AG04450 (cell line): ENCODE data around the gene LPIN2. TPM values are rescaled to one million over a fixed set of nuclear protein-coding genes. Genes with fewer than 3 reads are reported as not detected.

ENCODE experiments used
- CTCF ChIA-PET: fragments of 300-600, 350-600 bp; formaldehyde crosslinking; extraction: SDS; loops from one replicate; lab custom pipeline; 2022; ENCODE audit warnings: antibody characterized with exemption, inconsistent platforms; lab: Charles Lee
- POLR2A ChIA-PET: fragments of 350-600 bp; formaldehyde crosslinking; extraction: SDS; loops from one replicate; lab custom pipeline; 2021; ENCODE audit warnings: antibody characterized with exemption, inconsistent platforms; lab: Yijun Ruan, JAX
- DNase-seq: peaks from one replicate; pipeline ENCODE4 v3.0.0-alpha.2; 2011; ENCODE audit warnings: low read depth, low spot score
- H3K27ac ChIP-seq: one replicate; pipeline ENCODE4 v1.5.1; 2012; ENCODE audit warnings: low read depth, low read length, control low read depth
- H3K27me3 ChIP-seq: one replicate; pipeline ENCODE4 v1.6.0; 2012; ENCODE audit warnings: low read length; ENCODE audit not compliant: control insufficient read depth, insufficient read depth
- H3K4me3 ChIP-seq: 2 replicates; pipeline ENCODE4 v1.5.1; 2011; ENCODE audit warnings: mild to moderate bottlenecking, low read depth, low read length, control low read depth
- H3K9me3 ChIP-seq: 2 replicates; pipeline ENCODE4 v1.5.1; 2012; ENCODE audit warnings: low read length; ENCODE audit not compliant: control insufficient read depth, insufficient read depth
- CTCF ChIP-seq: IDR thresholded peaks from 2 replicates; pipeline ENCODE4 v1.5.1; 2011; ENCODE audit warnings: low read depth, low read length, control low read depth, inconsistent platforms
- polyA plus RNA-seq: library from polyadenylated mRNA; depleted of rRNA; stranded (reverse); fragments of >200 nt; gene quantifications from 2 replicates; pipeline ENCODE4 v1.2.3, GENCODE V29; 2011

The LPIN2 gene
- polyA plus RNA-seq, 1 experiment: 46.7 TPM

DNA sequence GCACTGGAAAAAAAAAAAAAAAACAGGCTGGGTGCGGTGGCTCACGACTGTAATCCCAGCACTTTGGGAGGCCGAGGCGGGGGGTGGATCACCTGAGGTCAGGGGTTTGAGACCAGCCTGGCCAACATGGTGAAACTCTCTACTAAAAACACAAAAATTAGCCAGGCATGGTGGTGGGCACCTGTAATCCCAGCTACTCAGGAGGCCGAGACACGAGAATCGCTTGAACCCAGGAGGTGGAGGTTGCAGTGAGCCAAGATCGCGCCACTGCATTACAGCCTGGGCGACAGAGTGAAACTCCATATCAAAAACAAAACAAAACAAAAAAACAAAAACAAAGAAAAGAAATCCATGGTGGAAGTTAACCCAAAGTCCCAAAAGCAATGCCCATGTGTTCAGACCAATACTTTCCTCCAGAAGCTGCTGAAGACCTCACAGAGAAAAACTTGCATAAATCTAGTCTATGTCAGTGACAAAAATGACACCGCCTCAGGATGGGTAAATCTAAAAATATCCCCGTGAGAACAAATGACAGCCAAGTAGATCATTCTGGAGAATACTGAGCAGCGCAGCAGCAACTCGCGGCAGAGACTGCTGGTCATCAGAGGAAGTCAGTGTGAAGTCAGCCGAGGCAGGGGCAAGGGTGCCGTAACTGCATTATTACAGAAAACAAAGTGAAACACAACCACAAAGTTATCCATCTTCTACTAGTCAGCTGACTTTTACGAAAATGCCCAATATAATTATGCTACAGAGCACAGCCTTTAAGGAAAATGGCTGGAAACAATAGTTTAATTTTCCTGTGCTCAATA lies 41.0 kb downstream of the LPIN2 start:
- Histone ChIP-seq H3K9me3 (no peaks in the 10 kb centered on the region), H3K4me3 (no peak overlapping the region), H3K27ac (no peak overlapping the region), H3K27me3 (no peaks in the 10 kb centered on the region)
- ChIA-PET CTCF (interaction anchor here (0.9 to 1.5 kb wide), 2 partner anchors 14 to 24 kb away, joined by 3 to 6 read pairs; no protein-coding TSS in a partner anchor), POLR2A (no interaction called here)
- TF ChIP-seq CTCF: no peak
- DNase-seq: no peak

GRCh38 chr18:2970772-2971659 lies 41.9 kb downstream of the LPIN2 start:
- POLR2A ChIA-PET: no interaction called here
- H3K4me3 ChIP-seq: no peak overlapping the region
- DNase-seq: no peak

GRCh38 chr18:2970344-2970743 lies 42.6 kb downstream of the LPIN2 start:
- H3K9me3 ChIP-seq: no peaks in the 10 kb centered on the region
- H3K27ac ChIP-seq: no peak overlapping the region
- ChIA-PET POLR2A (no interaction called here), CTCF (interaction anchor here (1.0 to 1.5 kb wide), 2 partner anchors 92 to 159 kb away, joined by 3 to 6 read pairs; no protein-coding TSS in a partner anchor)
- H3K4me3 ChIP-seq: no peak overlapping the region
- no peak for DNase-seq
- no peaks in the 10 kb centered on the region for H3K27me3 ChIP-seq
- TF ChIP-seq CTCF: no peak

More at GRCh38 chr18:2970772-2971659, 41.9 kb downstream of the LPIN2 start:
- CTCF ChIA-PET: interaction anchor here (1.0 to 1.5 kb wide), 2 partner anchors 91 to 158 kb away, joined by 3 to 6 read pairs; no protein-coding TSS in a partner anchor
- Histone ChIP-seq H3K9me3 (no peaks in the 10 kb centered on the region), H3K27me3 (no peaks in the 10 kb centered on the region), H3K27ac (no peak overlapping the region)
- no peak for TF ChIP-seq CTCF

DNA sequence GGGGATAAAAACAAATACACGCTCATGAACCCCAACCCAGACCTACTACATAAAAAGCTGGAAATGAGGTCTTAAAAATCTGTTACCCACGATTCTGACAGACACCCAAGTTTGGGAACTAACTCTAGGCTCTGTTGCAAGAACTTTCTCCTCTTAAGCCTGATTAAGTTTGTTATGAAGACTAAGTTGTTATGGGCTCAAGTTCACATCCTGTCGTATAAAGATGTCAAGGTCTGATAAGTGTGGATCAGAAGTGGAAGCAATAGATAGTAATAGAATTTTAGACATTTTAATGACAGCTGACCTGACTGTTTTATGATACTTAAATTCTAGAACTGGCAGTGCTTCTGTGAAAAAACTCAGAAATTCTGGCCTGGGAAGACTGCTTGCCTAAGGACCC lies 43.2 kb downstream of the LPIN2 start:
- no peaks in the 10 kb centered on the region for H3K27me3 ChIP-seq
- no peak overlapping the region for H3K4me3 ChIP-seq
- no peak overlapping the region for H3K27ac ChIP-seq
- no peak for DNase-seq
- TF ChIP-seq CTCF: no peak
- H3K9me3 ChIP-seq: no peaks in the 10 kb centered on the region
- POLR2A ChIA-PET: no interaction called here
- CTCF ChIA-PET: interaction anchor here (1.5 kb wide), 1 partner anchor 160 kb away, joined by 6 read pairs; no protein-coding TSS in a partner anchor
